ENCODE data around the gene KPNB1.

The KPNB1 gene

DNA sequence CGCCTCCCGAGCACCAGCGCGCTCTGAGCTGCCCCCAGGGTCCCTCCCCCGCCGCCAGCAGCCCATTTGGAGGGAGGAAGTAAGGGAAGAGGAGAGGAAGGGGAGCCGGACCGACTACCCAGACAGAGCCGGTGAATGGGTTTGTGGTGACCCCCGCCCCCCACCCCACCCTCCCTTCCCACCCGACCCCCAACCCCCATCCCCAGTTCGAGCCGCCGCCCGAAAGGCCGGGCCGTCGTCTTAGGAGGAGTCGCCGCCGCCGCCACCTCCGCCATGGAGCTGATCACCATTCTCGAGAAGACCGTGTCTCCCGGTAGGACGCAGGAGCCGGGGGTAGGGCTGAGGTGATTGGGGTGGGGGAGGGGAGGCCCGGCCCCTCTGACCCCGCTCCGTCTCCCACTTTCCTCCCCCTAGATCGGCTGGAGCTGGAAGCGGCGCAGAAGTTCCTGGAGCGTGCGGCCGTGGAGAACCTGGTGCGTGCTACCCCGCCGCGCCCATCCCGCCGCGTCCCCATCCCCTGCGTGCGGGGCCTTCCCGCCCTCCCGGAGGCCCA is 329 bp downstream of the KPNB1 start:
- TF ChIP-seq, protein P1, sequence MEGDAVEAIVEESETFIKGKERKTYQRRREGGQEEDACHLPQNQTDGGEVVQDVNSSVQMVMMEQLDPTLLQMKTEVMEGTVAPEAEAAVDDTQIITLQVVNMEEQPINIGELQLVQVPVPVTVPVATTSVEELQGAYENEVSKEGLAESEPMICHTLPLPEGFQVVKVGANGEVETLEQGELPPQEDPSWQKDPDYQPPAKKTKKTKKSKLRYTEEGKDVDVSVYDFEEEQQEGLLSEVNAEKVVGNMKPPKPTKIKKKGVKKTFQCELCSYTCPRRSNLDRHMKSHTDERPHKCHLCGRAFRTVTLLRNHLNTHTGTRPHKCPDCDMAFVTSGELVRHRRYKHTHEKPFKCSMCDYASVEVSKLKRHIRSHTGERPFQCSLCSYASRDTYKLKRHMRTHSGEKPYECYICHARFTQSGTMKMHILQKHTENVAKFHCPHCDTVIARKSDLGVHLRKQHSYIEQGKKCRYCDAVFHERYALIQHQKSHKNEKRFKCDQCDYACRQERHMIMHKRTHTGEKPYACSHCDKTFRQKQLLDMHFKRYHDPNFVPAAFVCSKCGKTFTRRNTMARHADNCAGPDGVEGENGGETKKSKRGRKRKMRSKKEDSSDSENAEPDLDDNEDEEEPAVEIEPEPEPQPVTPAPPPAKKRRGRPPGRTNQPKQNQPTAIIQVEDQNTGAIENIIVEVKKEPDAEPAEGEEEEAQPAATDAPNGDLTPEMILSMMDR (IDR thresholded peaks at IDR 0.05; ENCODE audit: low read depth, low read length) = no peak
- DNase-seq (ENCODE audit: low read depth in 2 of 2) = peak in 1 of 2 donors; percentile 62
- peak overlapping the region; percentile 84 for H3K4me3 ChIP-seq (replicated peaks in 1 of 2; ENCODE audit: low read depth in 2 of 2, low read length in 2 of 2)

DNA sequence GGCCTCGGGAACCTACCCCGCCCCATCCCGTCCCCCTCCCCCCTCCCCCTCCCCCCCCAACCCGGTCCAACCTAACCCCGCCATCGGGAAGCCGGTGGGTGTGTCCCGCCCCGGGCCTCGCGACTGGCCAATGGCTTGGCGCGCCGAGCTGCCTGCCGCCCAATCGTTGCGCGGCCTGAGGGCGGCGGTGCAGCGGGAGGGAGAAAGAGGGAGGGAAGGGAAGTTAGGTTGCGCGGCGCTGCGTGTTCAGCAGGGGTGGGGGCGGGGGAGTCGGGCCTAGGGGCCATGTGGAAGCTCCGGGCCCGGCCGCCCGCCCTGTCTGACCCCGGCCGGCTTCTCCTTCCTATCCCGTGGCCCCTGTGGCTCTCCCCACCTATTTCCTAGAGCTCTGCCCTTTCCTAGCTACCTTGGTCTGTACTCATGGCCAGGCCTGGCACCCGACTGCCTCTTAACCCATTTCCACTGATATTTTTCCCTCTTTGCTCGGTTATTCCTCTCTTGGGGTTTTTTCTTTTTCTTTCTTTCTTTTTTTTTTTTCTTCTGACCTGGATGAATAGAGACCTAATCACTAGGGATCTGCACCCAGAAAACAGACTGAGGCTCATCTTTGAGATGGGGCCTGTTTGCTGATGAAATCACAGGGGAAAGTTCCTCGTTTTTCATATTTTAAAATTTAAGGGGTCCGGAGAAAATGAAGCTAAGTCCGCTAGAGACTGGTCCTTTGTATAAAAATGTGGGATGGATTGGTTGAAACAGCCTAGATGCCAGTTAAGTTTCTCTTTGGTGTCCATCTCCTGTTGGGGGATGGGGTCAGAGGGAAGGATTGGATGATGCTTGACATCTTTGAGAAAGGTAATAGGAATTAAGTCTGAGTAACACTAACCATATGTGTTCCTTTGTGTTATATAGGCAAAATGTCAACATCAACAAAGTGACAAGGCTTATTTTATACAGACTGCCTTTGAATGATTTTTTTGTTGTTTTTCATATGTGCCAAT is 1.1 kb downstream of the KPNB1 start:
- DNase-seq (ENCODE audit: low read depth in 2 of 2) = peak; percentile 96 to 99
- peak overlapping the region; percentile 84 for H3K4me3 ChIP-seq (replicated peaks in 1 of 2; ENCODE audit: low read depth in 2 of 2, low read length in 2 of 2)
- TF ChIP-seq, protein P1 (IDR thresholded peaks at IDR 0.05; ENCODE audit: low read depth, low read length) = no peak

DNA sequence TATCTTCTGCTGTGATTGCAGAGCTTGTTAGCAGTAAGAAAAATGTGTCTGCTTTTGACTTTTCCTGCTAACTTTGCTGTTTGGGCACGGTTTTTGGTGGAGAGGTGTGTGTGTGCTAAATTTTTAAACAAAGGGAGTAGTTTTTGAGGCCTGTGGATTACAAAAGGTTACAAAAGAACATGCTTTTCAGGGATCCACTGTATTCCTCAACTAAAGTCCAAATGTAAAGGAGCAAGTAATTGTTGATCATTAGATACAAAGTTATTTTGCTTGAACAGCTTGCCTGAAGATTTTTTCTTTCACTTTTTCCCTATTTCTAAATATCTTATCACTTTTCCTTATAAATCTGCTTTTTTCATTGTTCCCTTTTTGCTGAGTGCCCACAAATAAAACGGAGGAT is 2.0 kb downstream of the KPNB1 start:
- no peak overlapping the region for H3K4me3 ChIP-seq (replicated peaks in 1 of 2; ENCODE audit: low read depth in 2 of 2, low read length in 2 of 2)
- no peak for DNase-seq (ENCODE audit: low read depth in 2 of 2)
- TF ChIP-seq, protein P1 (IDR thresholded peaks at IDR 0.05; ENCODE audit: low read depth, low read length) = no peak

DNA sequence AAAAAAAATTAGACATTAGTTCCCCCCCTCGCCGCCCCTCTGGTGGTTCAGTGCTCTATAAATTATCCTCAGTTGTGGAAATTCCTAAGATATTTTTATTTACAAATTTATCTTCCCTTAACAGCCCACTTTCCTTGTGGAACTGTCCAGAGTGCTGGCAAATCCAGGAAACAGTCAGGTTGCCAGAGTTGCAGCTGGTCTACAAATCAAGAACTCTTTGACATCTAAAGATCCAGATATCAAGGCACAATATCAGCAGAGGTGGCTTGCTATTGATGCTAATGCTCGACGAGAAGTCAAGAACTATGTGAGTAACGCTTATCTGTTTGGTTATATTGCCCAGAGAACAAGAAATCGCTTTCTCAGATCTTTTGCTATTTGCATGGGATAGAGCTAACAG is 2.9 kb downstream of the KPNB1 start:
- TF ChIP-seq, protein P1 (IDR thresholded peaks at IDR 0.05; ENCODE audit: low read depth, low read length) = no peak
- DNase-seq (ENCODE audit: low read depth in 2 of 2) = peak; percentile 26 to 27
- H3K4me3 ChIP-seq (replicated peaks in 1 of 2; ENCODE audit: low read depth in 2 of 2, low read length in 2 of 2) = no peak overlapping the region

DNA sequence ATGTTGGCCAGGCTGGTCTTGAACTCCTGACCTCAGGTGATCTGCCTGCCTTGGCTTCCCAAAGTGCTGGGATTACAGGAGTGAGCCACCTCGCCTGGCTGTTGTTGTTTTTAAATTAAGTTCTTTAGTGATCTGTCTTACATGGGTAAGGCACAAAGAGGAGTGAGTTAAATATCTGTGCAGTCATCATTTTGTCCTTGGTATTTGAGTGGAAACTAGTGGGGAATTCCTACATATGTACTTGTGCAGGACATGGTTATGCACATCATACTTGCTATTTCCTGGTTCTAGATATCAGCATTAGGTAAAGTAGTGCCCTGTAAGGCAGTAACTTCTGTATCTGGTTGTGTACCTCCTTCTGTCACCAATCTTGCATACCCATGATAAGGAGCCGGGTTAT is 3.7 kb downstream of the KPNB1 start:
- no peak overlapping the region for H3K4me3 ChIP-seq (replicated peaks in 1 of 2; ENCODE audit: low read depth in 2 of 2, low read length in 2 of 2)
- TF ChIP-seq, protein P1 (IDR thresholded peaks at IDR 0.05; ENCODE audit: low read depth, low read length) = no peak
- DNase-seq (ENCODE audit: low read depth in 2 of 2) = no peak

DNA sequence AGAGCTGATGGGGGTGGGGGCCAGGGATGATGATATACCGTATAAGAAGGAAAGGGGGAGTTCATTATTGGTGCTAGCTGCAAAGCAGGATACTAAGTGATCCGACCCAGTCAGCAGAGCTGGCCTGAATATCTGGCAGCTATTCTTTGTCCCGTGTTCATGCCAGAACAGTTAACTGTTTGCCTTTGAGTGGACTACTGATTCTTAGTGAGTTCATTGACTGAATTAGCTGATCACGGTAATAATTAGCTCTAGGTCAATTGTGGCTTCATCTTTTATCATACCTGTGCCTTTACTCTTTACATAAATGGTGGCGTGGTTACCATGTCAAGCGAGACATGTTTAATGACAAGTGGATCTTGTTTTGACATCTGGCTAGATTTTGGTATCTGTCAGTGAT is 5.3 kb downstream of the KPNB1 start:
- no peak overlapping the region for H3K4me3 ChIP-seq (replicated peaks in 1 of 2; ENCODE audit: low read depth in 2 of 2, low read length in 2 of 2)
- DNase-seq (ENCODE audit: low read depth in 2 of 2) = peak in 1 of 2 donors; percentile 7
- TF ChIP-seq, protein P1 (IDR thresholded peaks at IDR 0.05; ENCODE audit: low read depth, low read length) = no peak

Data from cardiac fibroblast (primary cell).